Neutrophil (primary cell): ENCODE data around the gene CRYGS.

ENCODE experiments used
- H3K27ac ChIP-seq: fragments of 200-600 bp; sonication (generic); 2 replicates; pipeline ENCODE4 v1.5.1; 2016; ENCODE audit warnings: mild to moderate bottlenecking, moderate library complexity
- H3K27me3 ChIP-seq: fragments of 200-600 bp; sonication (generic); 2 replicates; pipeline ENCODE4 v1.6.0; 2016; ENCODE audit warnings: mild to moderate bottlenecking
- H3K36me3 ChIP-seq: fragments of 200-600 bp; sonication (generic); 2 replicates; pipeline ENCODE4 v1.5.1; 2017
- H3K4me1 ChIP-seq, 2 experiments: fragments of 200-600 bp in 1 of 2; sonication (generic) in 1 of 2; 1 replicate in 1 of 2; 2 replicates in 1 of 2; pipeline versions ENCODE4 v1.5.1 to v1.6.1; 2013 to 2016; ENCODE audit warnings: low read depth in 1 of 2, low read length in 1 of 2, mild to moderate bottlenecking in 1 of 2, moderate library complexity in 1 of 2; ENCODE audit not compliant: control insufficient read depth in 1 of 2, insufficient read depth in 1 of 2
- H3K4me3 ChIP-seq, 2 experiments: fragments of 200-600 bp in 1 of 2; sonication (generic) in 1 of 2; 1 replicate in 1 of 2; 2 replicates in 1 of 2; pipeline ENCODE4 v1.5.1; 2013 to 2016; ENCODE audit warnings: low read depth in 1 of 2, low read length in 1 of 2, mild to moderate bottlenecking in 1 of 2, moderate library complexity in 1 of 2
- H3K9me3 ChIP-seq: fragments of 200-600 bp; sonication (generic); 2 replicates; pipeline ENCODE4 v1.5.1; 2016
- TF ChIP-seq, protein P1 (sequence below): fragments of 200-600 bp; sonication (generic); IDR thresholded peaks from 2 replicates; pipeline ENCODE4 v1.5.1; 2016; ENCODE audit warnings: antibody characterized with exemption

Gene CRYGS

GRCh38 chr3:186511702-186512101, 32.5 kb downstream of the CRYGS start:
- Histone ChIP-seq H3K36me3 (no peaks in the 10 kb centered on the region), H3K4me3 (no peak overlapping the region), H3K9me3 (peaks cover 2% of the 10 kb centered on the region), H3K27me3 (no peaks in the 10 kb centered on the region), H3K4me1 (peaks cover 14 to 23% of the 10 kb centered on the region in 2 experiments), H3K27ac (no peak overlapping the region)
- TF ChIP-seq, protein P1, sequence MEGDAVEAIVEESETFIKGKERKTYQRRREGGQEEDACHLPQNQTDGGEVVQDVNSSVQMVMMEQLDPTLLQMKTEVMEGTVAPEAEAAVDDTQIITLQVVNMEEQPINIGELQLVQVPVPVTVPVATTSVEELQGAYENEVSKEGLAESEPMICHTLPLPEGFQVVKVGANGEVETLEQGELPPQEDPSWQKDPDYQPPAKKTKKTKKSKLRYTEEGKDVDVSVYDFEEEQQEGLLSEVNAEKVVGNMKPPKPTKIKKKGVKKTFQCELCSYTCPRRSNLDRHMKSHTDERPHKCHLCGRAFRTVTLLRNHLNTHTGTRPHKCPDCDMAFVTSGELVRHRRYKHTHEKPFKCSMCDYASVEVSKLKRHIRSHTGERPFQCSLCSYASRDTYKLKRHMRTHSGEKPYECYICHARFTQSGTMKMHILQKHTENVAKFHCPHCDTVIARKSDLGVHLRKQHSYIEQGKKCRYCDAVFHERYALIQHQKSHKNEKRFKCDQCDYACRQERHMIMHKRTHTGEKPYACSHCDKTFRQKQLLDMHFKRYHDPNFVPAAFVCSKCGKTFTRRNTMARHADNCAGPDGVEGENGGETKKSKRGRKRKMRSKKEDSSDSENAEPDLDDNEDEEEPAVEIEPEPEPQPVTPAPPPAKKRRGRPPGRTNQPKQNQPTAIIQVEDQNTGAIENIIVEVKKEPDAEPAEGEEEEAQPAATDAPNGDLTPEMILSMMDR, result no peak

DNA sequence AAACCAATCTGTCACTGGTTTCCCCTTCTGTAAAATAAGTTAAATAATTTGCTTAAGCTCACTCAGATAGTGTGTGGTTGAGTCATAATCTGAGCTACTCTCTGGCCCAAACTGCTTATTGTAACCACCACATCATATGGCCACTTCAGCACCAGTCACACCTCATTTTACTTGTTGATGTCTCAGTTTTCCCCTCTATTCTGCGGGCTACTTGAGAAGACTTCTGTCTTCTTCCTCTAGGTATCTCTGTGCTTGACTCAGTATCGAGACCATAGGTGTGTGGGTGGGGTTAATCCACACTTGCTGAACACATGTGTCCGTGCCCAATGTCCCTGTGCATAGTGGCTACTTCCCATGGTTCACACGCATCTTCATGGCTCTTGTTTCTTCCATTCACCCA, 32.9 kb downstream of the CRYGS start:
- Histone ChIP-seq H3K27ac (no peak overlapping the region), H3K4me3 (no peak overlapping the region), H3K9me3 (no peaks in the 10 kb centered on the region), H3K27me3 (no peaks in the 10 kb centered on the region), H3K36me3 (no peaks in the 10 kb centered on the region), H3K4me1 (peaks cover 14 to 23% of the 10 kb centered on the region in 2 experiments)
- TF ChIP-seq, protein P1, result no peak

DNA sequence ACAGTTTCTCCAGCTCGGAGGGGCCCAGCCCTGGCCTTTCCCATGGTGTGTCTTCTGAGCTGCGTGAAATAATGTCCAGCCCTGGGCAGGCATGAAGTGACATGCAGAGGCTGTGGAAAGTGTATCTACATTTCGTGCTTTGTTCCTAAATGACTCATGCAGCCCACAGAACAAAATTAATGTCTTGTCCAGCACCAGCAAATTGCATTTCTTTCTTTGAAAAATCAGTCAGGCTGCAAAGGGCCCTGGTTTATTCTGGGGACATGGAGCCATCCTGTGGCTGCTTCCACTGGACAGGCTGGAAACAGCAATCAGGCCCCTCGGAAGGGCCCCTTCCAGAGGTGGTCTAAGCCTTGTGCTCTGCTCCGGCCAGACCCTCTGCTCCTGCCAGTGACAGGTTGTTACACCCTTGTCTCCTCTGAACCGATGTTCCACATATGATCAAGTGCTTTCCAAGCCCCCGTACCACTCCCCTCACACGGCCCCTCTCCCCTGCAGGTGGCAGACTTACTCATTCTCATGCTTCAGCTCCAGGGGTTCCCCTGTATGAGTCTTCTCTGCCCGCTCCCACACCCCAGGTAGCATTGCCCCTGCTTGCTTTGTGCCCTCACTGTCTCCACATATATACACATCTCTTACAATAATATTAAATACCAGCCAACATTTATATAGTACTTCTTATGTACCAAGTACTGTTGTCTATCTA, 33.7 kb downstream of the CRYGS start:
- H3K4me3 ChIP-seq, result no peak overlapping the region
- no peak overlapping the region for H3K27ac ChIP-seq
- H3K36me3 ChIP-seq, result no peaks in the 10 kb centered on the region
- peaks cover 9 to 17% of the 10 kb centered on the region in 2 experiments for H3K4me1 ChIP-seq
- no peaks in the 10 kb centered on the region for H3K9me3 ChIP-seq
- H3K27me3 ChIP-seq, result no peaks in the 10 kb centered on the region
- TF ChIP-seq, protein P1, result no peak

- Histone ChIP-seq H3K4me1 (peaks cover 0 to 6% of the 10 kb centered on the region in 2 experiments), H3K9me3 (no peaks in the 10 kb centered on the region), H3K36me3 (no peaks in the 10 kb centered on the region), H3K27ac (no peak overlapping the region), H3K27me3 (no peaks in the 10 kb centered on the region), H3K4me3 (no peak overlapping the region)
- TF ChIP-seq, protein P1, result no peak
Measured at GRCh38 chr3:186509423-186509822, 34.8 kb downstream of the CRYGS start.

DNA sequence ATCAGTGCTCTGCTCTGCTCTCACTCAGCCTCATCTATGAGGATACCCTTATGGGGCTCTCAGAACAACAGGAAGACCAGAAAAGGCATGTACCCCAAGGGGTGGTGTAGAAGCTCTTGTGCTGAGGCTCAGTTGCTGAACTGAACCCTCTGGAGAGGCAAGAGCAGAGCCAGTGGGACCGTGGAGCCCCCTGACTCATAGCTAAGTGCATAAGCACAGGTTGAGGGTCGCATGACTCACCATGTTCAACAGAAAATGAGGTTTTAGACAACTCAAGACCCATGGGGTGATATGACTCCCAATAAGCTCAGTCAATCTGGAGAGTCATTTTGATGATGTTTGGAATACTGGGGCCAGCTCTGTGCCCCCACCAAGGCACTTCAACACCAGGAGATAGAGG, 37.3 kb downstream of the CRYGS start:
- Histone ChIP-seq H3K27me3 (no peaks in the 10 kb centered on the region), H3K9me3 (no peaks in the 10 kb centered on the region), H3K36me3 (no peaks in the 10 kb centered on the region), H3K4me3 (no peak overlapping the region), H3K4me1 (no peaks in the 10 kb centered on the region), H3K27ac (no peak overlapping the region)
- TF ChIP-seq, protein P1, result no peak
